Adrenal gland (tissue), 12 donors: Measurements from ENCODE around the gene TTLL5. TPM values are rescaled to one million over a fixed set of nuclear protein-coding genes. Genes with fewer than 3 reads are reported as not detected.

Experiments used
- DNase-seq, 7 donors: peaks; one replicate each; pipeline ENCODE4 v3.0.0-alpha.2; 2019 to 2020
- H3K27ac ChIP-seq, 5 donors: fragments of 200-600 bp; sonication (generic) in 4 of 5; 1 replicate in 3 of 5; 2 replicates in 2 of 5; pipeline versions ENCODE4 v1.5.1 to v1.8.0; 2016 to 2020; ENCODE audit warnings: mild to moderate bottlenecking in 1 of 5
- H3K27me3 ChIP-seq: fragments of 200-600 bp; 2 replicates; pipeline ENCODE4 v1.8.0; 2021
- H3K36me3 ChIP-seq, 2 donors: fragments of 200-600 bp; replicated peaks in 1 of 2; 1 replicate in 1 of 2; 2 replicates in 1 of 2; pipeline versions ENCODE4 v1.5.1 to v1.8.0; 2018 to 2022
- H3K4me1 ChIP-seq, 2 donors: fragments of 200-600 bp; replicated peaks in 1 of 2; 1 replicate in 1 of 2; 2 replicates in 1 of 2; pipeline versions ENCODE4 v1.5.1 to v1.8.0; 2018 to 2021
- H3K4me3 ChIP-seq, 4 donors: fragments of 200-600 bp; sonication (generic) in 3 of 4; one replicate each; pipeline ENCODE4 v1.5.1; 2016 to 2018
- H3K9me3 ChIP-seq, 3 donors: fragments of 200-600 bp; sonication (generic) in 1 of 3; replicated peaks in 1 of 3; 1 replicate in 2 of 3; 2 replicates in 1 of 3; pipeline versions ENCODE4 v1.5.1 to v1.8.0; 2016 to 2021
- CTCF ChIP-seq, 6 experiments: fragments of 450-650 bp in 4 of 6; fragments of 200-600 bp in 2 of 6; sonication (generic) in 1 of 6; IDR thresholded peaks; 1 replicate in 5 of 6; 2 replicates in 1 of 6; pipeline versions ENCODE4 v1.5.1 to v1.8.0; 2016 to 2021; ENCODE audit warnings: antibody characterized with exemption in 6 of 6, mild to moderate bottlenecking in 2 of 6, moderate library complexity in 1 of 6
- POLR2A ChIP-seq, 2 donors: fragments of 450-650 bp; IDR thresholded peaks; one replicate each; pipeline ENCODE4 v1.6.1; 2017; ENCODE audit warnings: antibody characterized with exemption in 2 of 2, mild to moderate bottlenecking in 2 of 2, moderate library complexity in 1 of 2
- WGBS, 4 donors: extraction: QIAGEN DNeasy Blood & Tissue Kit in 2 of 4; methylation state at CpG; one replicate each; pipeline versions ENCODE4 v1.1.5 to v1.1.7; 2013 to 2017; 5-methylcytosine and 5-hydroxymethylcytosine counted together
- intact Hi-C, 2 donors: fragments of 100-400 bp; cut with DNase I; formaldehyde crosslinking; loops; one replicate each; pipeline versions ENCODE4 v1.14.1 to v1.15.0; 2022 to 2023
- polyA plus RNA-seq, 3 donors: library from polyadenylated mRNA; stranded (reverse); fragments of 200-250 nt in 2 of 3; fragments of 350-450 nt in 1 of 3; fragmentation: Illumina TruSeq in 1 of 3; extraction: RNeasy Lipid Tissue Mini Kit (QIAGEN cat#74804) in 1 of 3; gene quantifications; one replicate each; pipeline ENCODE4 v1.2.3, GENCODE V29; 2013 to 2014
- total RNA-seq, 9 donors: library from RNA; depleted of rRNA in 4 of 9; stranded (reverse); fragments of >200 nt in 4 of 9; fragments of 120-200 nt in 1 of 9; fragmentation: NEBNext Ultra II Directional in 1 of 9; extraction: Animal tissue kit (Norgen Biotek cat#: 25700) in 1 of 9; gene quantifications; one replicate each; pipeline versions ENCODE4 v1.1.0 to v1.2.4, GENCODE V29; 2013 to 2023
- donor health status: healthy with polysubstance abuse.
- donor health status: Bipolar disorder and iron deficiency.
- donor health status: DM: yes; HTN: yes; CAD: no.
- donor health status: DM: no; HTN: no; CAD: no.
- donor health status: DM: no; HTN: no; CAD: no.
- donor health status: DM: yes; HTN: yes; CAD: no.

TTLL5 gene
- total and polyA plus RNA-seq, 12 donors: 12.7 to 34.0 (median 24.1) TPM

DNA sequence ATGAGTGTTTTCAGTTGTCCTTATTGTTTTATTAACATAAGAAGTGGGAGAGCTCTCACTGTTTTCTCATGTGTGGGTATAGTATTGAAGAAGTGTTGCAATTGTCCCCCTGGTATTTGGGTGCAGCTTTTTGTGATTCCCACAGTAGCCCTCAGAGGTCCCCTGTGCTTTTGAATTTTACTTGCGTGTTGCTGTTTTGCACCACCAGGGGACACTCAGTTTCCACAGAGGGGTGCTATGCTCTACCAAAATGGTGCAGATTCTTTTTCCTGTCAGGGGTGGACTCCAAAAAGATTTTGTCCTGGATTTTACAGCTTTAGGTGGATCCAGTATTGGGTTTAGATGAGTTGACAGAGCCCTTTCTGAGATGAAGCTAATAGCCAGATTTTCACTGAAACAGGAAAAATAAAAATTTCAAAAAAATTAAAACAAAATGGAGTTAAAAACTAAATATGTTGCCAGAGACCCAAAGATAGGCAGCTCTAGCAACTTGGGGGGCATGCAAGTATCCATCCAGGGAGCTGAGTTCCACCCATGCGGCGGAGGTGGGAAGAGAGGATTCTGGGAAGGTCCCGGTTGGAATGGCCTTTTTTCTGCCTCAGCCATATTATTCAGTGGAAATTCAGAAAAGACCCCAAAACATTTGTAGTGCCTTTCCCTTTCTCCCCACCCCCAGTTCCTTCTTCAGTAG is 50.2 kb downstream of the TTLL5 start:
- DNase-seq: peak in 6 of 7 donors; percentile 20 to 55 (median 42)
- intact Hi-C loops: loop anchor here in 1 of 2 donors (10.0 kb wide), 1 partner anchor 74 kb away; no protein-coding TSS in a partner anchor
- TF ChIP-seq POLR2A (IDR thresholded peaks at IDR 0.05) (no peak), CTCF (IDR thresholded peaks at IDR 0.05) (peak; percentile 56 to 81 (median 72))
- WGBS, 4 donors: 84 to 92% (median 87%) methylated on average over 4 of the region's 4 CpGs
- Histone ChIP-seq H3K4me3 (no peak overlapping the region), H3K27me3 (no peaks in the 10 kb centered on the region), H3K4me1 (peaks cover 6 to 29% of the 10 kb centered on the region in 2 donors), H3K36me3 (peaks cover 0 to 11% of the 10 kb centered on the region in 2 donors), H3K27ac (peak overlapping the region in 4 of 5 donors; percentile 3 to 84 (median 78)), H3K9me3 (no peaks in the 10 kb centered on the region)

GRCh38 chr14:75711796-75712211 is 50.8 kb downstream of the TTLL5 start:
- H3K9me3 ChIP-seq: no peaks in the 10 kb centered on the region
- WGBS, 4 donors: 21 to 39% (median 36%) methylated on average over 4 of the region's 4 CpGs
- DNase-seq: peak; percentile 63 to 89 (median 87)
- H3K4me3 ChIP-seq: no peak overlapping the region
- peaks cover 0 to 11% of the 10 kb centered on the region in 2 donors for H3K36me3 ChIP-seq
- H3K4me1 ChIP-seq: peaks cover 6 to 29% of the 10 kb centered on the region in 2 donors
- intact Hi-C loops: loop anchor here in 1 of 2 donors (10.0 kb wide), 1 partner anchor 73 kb away; no protein-coding TSS in a partner anchor
- peak overlapping the region in 4 of 5 donors; percentile 3 to 84 (median 78) for H3K27ac ChIP-seq
- no peaks in the 10 kb centered on the region for H3K27me3 ChIP-seq
- TF ChIP-seq POLR2A (IDR thresholded peaks at IDR 0.05) (peak in 1 of 2 donors; percentile 32), CTCF (IDR thresholded peaks at IDR 0.05) (no peak)

DNA sequence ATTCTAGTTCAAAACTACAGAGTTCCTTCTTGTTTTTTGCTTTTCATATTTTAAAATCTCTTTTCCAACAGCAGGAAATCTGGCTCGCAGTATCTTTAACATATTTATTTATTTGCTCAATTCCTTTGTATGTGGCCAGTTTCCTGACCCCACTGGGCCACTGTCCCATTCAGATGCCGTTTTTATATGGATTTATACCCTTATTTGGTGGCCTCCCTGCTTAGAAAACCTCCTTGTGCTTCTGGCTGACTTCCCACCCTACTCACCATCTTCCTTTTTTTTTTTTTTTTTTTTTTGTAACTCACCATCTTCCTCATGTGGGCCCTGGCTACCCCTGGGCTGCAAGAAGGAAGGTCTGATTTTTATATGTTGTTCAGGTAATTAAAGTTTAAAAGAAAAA is 53.9 kb downstream of the TTLL5 start:
- 58 to 69% (median 67%) methylated on average over 2 of the region's 2 CpGs for WGBS, 4 donors
- DNase-seq: no peak
- no peaks in the 10 kb centered on the region for H3K9me3 ChIP-seq
- no peaks in the 10 kb centered on the region for H3K36me3 ChIP-seq
- H3K4me3 ChIP-seq: no peak overlapping the region
- intact Hi-C loops: loop anchor here in 1 of 2 donors (10.0 kb wide), 1 partner anchor 70 kb away; no protein-coding TSS in a partner anchor
- peaks cover 6 to 29% of the 10 kb centered on the region in 2 donors for H3K4me1 ChIP-seq
- H3K27ac ChIP-seq: peak overlapping the region in 1 of 5 donors; percentile 46
- TF ChIP-seq CTCF (IDR thresholded peaks at IDR 0.05): no peak
- TF ChIP-seq POLR2A (IDR thresholded peaks at IDR 0.05): no peak
- H3K27me3 ChIP-seq: no peaks in the 10 kb centered on the region

GRCh38 chr14:75715926-75716780 is 55.1 kb downstream of the TTLL5 start:
- 72 to 83% (median 74%) methylated on average over 2 of the region's 2 CpGs for WGBS, 4 donors
- TF ChIP-seq CTCF (IDR thresholded peaks at IDR 0.05) (no peak), POLR2A (IDR thresholded peaks at IDR 0.05) (no peak)
- DNase-seq: no peak
- Histone ChIP-seq H3K27ac (peak overlapping the region in 1 of 5 donors; percentile 46), H3K9me3 (no peaks in the 10 kb centered on the region), H3K27me3 (no peaks in the 10 kb centered on the region), H3K4me1 (peaks cover 6 to 36% of the 10 kb centered on the region in 2 donors), H3K36me3 (no peaks in the 10 kb centered on the region), H3K4me3 (no peak overlapping the region)
- intact Hi-C loops: loop anchor here in 1 of 2 donors (10.0 kb wide), 1 partner anchor 69 kb away; no protein-coding TSS in a partner anchor
